Measurements from ENCODE around the gene TSPAN11.
"Not testable (repeated sequence)": the region's sequence is repeated elsewhere in the genome, so short reads cannot be mapped to it uniquely, and the experiment has no call there.

TSPAN11 gene

DNA sequence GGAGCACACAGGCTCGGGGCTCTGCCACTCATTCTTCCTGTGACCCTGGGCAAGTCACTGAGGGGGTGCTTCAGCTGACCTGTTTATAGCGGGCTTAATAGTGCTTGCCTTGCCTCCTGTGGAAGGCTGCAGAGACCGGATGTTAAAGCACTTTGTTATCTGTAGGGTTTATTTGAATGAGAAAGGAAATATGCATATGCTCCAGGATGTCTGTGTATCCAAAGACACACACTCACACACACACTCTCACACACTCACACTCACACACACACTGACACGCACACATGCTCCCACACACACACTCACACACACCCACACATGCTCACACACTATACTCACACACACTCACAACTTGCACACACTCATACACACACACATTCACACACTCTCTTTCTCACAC lies 91.0 kb downstream of the TSPAN11 start:
- DNase-seq (ENCODE audit: extremely low read depth in 1 of 2, low read depth in 1 of 2): no peak

DNA sequence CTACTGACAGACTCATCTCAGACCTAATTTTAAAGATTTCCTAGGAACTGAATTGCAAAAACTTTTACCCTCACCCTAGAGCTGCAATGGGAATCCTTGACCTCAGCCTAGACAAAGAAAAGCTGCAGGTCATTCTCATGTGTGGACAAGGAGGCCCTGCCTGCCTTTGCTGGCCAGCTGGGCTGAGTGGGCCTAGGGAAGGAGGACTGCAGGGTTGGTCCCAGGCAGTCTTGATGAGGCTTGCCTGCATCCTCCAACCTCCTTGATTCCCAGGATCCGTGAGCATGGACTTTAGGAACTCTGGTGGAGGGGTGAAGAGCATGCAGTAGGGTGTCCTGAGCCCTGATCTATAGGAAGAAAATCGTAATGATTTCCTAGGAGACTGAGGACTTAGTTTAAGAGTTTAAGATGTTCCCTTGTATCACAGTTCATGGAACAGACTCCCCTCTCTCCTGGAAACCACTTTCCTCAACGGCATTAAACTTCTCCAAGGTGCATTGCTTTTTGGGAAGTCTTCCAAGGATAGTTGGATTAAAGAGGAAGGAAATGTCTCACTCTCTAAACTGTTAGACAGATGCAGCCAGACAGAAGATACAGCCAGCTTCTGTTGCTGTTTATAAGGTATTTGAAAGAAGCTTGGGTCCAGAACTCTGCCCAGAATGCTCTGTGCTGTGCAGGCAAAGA lies 91.7 kb downstream of the TSPAN11 start:
- DNase-seq (ENCODE audit: extremely low read depth in 1 of 2, low read depth in 1 of 2): no peak

GRCh38 chr12:31018790-31019505 lies 92.4 kb downstream of the TSPAN11 start:
- DNase-seq (ENCODE audit: extremely low read depth in 1 of 2, low read depth in 1 of 2): no peak

DNA sequence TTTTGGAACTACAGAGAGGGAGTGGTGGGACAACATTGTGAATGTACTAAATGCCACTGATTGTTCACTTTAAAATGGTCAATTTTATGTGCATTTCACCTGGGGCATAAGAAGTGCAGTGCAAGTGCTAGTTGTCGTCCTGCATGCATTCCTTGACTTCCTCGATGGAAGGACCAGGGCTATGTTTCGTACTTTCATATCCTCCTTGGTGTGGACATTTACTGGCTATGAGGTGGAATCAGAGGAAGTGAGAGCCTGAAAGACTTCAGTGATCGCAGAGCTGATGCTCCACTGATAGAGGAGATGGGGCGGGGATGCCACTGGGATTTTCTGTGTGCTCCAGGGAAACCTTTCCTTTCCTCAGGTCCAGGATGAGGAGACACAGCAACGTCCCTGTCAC lies 93.0 kb downstream of the TSPAN11 start:
- DNase-seq (ENCODE audit: extremely low read depth in 1 of 2, low read depth in 1 of 2): no peak

- no peak for DNase-seq (ENCODE audit: extremely low read depth in 1 of 2, low read depth in 1 of 2)
Measured at GRCh38 chr12:31019976-31020375, 93.4 kb downstream of the TSPAN11 start.

DNA sequence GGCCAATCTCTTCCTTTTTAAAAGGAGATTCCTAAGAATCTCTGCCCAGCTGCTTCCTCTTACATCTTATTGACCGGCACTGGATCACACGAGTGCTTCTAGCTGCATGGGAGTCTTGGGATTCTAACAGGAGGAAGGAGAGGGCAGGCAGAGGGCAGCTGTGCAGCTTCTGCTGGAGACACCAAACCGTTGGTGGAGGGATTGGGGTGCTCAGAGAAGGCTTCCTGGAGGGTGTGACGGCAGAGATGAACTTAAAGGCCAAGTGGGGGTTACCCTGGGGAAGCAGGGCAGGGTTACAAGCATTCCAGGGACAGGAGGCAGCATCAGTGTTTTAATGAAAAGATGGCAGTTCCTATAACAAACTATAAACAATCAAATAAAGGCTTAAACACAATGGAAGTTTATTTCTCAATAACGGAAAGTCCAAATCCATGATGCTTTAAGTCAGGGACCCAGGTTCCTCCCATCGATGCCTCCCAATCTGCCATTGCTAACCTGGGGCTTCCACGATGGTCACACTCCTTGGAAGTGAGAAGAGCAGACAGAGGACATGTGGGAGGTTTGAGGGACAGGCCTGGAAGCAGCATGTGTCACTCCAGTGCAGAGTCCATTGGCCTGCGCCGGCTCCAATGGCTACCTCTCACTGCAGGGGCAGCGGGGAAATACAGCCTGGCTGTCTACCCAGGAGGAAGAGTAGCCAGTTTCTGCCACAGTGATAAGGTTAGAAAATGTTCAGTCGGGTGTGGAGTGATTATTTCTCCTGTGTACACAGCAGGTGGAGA lies 94.0 kb downstream of the TSPAN11 start:
- no peak for DNase-seq (ENCODE audit: extremely low read depth in 1 of 2, low read depth in 1 of 2)

- DNase-seq (ENCODE audit: extremely low read depth in 1 of 2, low read depth in 1 of 2): no peak
Measured at GRCh38 chr12:31021181-31021580, 94.6 kb downstream of the TSPAN11 start.

DNA sequence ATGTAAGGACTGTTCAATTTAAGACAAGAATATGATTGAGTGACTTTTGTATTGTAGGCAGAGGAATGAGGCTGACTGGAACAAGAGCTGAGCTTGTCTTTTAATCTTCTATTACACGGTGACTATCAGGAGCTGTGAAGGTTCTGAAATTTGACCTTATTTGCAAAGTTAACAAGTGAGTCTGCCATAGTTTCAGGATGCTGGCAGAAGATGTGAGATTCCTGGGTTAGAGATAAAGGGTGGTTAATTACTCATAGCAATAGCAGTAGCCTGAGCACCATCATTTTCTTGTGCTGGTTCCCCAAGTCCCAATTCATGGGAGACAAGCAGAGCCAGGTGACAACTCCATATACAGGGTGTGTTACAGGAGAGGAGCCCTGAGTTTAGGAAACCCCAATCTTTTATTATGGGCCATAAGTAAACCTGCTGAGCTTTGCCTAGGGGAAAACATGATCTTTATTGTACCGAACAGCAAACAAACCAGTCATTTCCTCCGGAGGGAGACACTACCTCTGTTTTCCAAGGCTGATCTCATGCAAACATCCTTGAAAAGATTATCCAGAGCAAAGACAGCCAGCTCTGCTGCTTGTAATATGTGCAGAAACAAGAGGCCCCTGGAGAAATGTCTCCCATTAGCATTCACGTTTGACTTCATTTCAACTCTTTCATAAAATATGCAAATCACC lies 95.4 kb downstream of the TSPAN11 start:
- no peak for DNase-seq (ENCODE audit: extremely low read depth in 1 of 2, low read depth in 1 of 2)

DNA sequence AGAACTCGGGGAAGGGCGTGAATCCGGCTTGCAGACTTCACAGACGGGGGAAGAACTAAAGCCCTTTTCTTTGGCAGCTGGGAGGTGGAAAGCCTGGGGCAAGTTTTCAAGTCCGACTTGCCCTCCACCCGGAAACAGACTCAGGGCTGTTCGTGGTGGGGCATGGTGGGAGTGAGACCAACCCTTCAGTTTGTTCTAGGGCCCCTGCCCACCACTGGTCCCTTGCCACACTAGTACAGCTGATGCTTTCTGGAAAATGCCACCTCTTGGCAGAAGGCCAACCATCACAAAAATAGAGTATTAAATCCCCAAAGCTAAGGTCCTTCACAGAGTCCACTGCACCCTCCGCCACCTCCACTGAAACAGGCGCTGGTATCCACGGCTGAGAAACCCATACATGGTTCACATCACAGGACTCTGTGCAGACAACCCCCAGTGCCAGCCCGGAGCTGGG lies 96.8 kb downstream of the TSPAN11 start:
- no peak for DNase-seq (ENCODE audit: extremely low read depth in 1 of 2, low read depth in 1 of 2)

GRCh38 chr12:31026202-31026601 lies 99.7 kb downstream of the TSPAN11 start:
- no peak for DNase-seq (ENCODE audit: extremely low read depth in 1 of 2, low read depth in 1 of 2)

DNA sequence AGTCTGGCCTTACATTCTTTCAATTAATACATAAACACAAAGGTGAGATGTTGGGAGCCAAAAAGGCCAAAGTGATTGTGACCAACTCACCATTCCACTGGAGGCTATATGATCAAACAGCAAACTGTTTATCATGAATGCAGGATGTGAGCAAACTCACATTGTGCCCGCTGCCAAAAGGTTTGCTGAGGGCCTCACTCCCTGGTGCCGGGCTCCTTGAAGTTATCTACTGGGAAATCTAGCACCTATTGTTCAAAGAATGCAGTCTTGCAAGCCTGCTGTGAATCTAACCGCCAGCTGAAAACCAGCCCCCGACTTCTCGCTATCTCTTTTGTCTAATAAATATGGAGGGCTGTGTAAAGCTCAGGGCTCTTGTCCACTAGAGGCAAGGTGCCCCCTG lies 100.5 kb downstream of the TSPAN11 start:
- not testable (repeated sequence) for DNase-seq (ENCODE audit: extremely low read depth in 1 of 2, low read depth in 1 of 2)

- DNase-seq (ENCODE audit: extremely low read depth in 1 of 2, low read depth in 1 of 2): no peak
Measured at GRCh38 chr12:31029468-31029867, 102.9 kb downstream of the TSPAN11 start.

DNA sequence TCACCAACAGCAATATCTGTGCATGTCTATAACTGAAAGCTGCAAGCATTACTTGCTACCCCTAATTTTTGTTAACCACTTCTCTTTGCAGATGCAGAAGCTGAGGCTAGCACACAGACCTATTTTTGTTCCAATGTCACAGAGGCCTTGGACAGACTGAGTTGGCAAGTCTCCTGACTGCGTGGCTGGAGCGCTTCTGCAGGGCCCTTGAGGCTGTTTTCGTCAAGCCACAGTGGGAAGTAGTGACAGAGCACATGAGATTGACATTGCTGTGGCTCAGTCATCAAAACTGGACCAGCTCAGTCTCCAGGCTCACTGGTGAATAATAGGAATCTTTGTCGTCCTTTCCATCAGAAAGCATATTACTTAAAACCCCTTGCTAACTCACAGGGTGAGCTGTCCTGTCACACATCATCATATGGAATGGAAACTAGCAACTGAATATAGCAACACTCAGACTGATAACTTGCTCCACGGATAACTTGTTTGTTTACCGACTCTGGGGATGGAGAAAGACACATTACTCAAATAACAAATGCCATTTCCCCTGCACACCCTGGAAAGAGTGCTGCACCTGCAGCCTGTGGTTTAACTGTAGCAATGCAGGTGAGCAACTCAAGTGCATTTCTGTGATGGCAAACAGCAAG lies 103.5 kb downstream of the TSPAN11 start:
- DNase-seq (ENCODE audit: extremely low read depth in 1 of 2, low read depth in 1 of 2): no peak

DNA sequence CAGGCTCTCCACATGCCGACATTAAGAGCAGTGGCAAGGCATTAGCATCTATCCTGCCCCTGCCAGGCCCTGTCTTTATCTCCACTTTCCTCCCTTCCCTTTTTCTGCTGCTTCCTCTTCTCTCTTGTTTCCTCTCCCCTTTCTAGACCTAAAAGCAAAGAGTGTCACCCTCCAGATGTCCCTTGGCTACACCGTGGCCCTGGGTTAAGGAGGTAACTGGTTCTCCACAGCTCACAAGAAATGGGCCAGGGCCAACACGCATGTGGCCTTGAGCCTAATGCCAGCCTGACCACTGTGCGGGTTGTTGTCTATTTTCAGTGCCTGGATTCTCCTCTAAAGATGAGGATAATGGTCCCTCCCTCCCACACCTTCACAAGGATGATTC lies 105.4 kb downstream of the TSPAN11 start:
- no peak for DNase-seq (ENCODE audit: extremely low read depth in 1 of 2, low read depth in 1 of 2)

DNA sequence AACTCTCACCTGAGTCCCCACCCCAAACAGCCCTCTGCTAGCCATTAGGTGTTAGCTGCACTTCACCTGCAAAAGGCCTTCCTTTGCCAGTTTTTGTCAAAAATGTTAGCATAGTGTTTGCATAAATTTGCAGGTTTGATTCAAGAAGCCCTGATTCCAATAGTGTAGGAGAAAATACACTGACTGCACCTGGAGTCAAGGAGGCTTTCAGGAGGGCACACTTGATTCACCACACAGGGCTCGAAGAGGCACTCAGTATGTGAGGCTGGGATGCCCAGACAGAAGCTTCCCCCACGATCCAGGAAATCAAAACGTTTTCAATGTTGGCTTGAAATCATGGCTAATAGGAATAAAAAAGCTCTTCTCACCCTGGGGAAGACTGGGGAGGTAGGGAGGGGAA lies 106.6 kb downstream of the TSPAN11 start:
- DNase-seq (ENCODE audit: extremely low read depth in 1 of 2, low read depth in 1 of 2): no peak

DNA sequence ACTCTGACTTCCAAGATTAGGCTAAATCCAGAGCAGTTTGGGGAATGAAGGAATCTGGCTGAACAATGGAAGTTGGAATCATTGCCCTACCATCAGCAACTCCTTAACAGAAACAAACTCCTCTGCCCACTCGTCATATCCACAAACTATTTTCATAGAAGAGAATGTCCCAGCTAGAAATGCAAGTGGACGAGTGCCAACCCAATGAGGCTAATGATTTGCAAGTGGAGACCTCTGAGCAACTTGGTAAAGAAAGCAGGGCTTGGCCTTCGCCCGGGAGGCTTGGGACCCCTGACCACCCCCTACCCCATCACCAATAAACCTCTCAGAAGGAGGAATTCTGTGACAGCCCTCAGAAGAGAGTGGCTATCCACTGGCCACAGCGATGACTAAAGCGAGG lies 107.1 kb downstream of the TSPAN11 start:
- DNase-seq (ENCODE audit: extremely low read depth in 1 of 2, low read depth in 1 of 2): no peak

DNA sequence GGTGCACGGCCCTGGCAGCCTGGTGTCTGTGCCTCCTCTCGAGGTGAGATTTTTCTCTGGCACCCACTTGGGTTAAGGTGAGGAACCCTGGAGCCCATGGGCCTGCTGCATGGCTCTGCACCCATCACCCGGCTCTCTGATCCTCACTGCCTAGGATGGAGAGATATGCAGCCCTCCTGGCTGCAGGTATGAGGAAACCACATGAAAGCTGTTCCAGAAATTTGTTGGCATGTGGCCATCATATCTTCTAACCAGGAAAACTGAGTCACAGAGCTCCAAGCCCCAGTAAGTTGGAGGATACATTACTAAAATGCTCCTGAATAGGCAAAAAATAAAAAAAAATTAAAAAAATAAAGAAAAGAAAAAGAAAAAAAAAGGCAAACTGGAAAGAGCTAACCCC lies 107.8 kb downstream of the TSPAN11 start:
- no peak for DNase-seq (ENCODE audit: extremely low read depth in 1 of 2, low read depth in 1 of 2)

DNA sequence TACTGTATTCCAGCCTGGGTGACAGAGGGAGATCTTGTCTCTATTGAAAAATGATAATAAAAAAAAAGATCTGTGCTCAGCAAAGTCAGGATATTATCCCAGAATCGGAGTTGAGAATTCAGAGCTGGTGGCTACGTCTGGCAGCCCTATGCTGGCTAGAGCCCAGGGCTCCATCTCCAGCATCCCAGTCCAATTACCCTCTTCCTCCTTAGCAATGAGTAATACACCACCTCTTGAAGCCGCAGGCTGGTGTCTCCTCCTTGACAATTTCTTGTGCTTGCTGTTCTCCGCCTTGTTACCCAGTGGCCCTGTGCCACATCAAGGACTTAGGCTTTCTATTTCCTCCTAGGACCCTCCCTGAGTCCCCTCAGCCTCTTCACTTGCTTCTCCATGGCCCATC lies 108.7 kb downstream of the TSPAN11 start:
- no peak for DNase-seq (ENCODE audit: extremely low read depth in 1 of 2, low read depth in 1 of 2)

DNA sequence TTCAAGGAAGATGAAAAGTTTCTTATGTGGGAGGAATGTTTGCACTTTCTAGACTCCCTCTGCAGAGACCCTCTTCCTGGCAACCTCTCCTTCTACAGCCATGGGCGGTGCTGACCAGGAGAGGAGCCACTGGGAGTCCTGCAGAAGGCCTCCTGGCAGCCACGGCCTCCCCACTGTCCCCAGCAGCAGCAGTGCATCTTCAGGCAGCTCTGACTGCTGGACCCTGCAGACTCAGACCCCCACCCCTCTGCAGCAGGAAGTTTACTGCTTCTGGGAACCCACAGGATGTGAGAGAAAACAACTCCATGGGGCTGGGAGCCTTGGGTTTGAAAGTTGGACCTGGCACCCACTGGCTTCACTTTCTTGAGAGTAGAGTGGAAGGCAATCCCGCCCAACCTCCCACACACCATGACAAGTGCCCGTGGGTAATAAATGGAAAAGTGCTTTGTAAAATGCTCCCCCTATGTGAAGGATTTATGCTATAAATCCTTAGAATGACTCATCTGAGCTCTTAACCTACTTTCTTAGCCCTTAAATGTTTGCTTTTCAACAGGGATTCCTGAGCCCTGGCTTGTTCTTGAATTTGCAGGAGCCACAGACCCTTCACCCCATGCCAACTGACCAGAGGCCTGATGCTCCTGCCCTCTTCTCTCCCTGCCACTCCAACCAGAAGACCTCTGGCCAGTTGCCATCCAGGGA lies 109.6 kb downstream of the TSPAN11 start:
- DNase-seq (ENCODE audit: extremely low read depth in 1 of 2, low read depth in 1 of 2): no peak

- no peak for DNase-seq (ENCODE audit: extremely low read depth in 1 of 2, low read depth in 1 of 2)
Measured at GRCh38 chr12:31037028-31037427, 110.5 kb downstream of the TSPAN11 start.
